CD4-positive, CD25-positive, alpha-beta regulatory T cell (primary cell): ENCODE measurements around the gene SLC22A6. TPM values are rescaled to one million over a fixed set of nuclear protein-coding genes. Genes with fewer than 3 reads are reported as not detected.

Experiments used
- ATAC-seq, 2 donors: fragments of 150-1000 bp; cut with Tn5 transposase; one replicate each; pipeline ENCODE4 v1.10.0; 2021; ENCODE audit warnings: low read depth in 2 of 2, moderate number of reproducible peaks in 2 of 2, moderate library complexity in 1 of 2
- DNase-seq, 3 donors: peaks; one replicate each; pipeline versions ENCODE4 v3.0.0 to v3.0.0-alpha.2; 2012 to 2022; ENCODE audit warnings: mixed read lengths in 1 of 3
- H3K27ac ChIP-seq: one replicate; pipeline ENCODE4 v1.7.0; 2013; ENCODE audit warnings: mild to moderate bottlenecking, low read length; ENCODE audit not compliant: insufficient read depth, poor library complexity, severe bottlenecking
- H3K27me3 ChIP-seq: one replicate; pipeline ENCODE4 v1.7.0; 2013; ENCODE audit warnings: low read length; ENCODE audit not compliant: control insufficient read depth, insufficient read depth
- H3K36me3 ChIP-seq: one replicate; pipeline ENCODE4 v1.7.0; 2013; ENCODE audit warnings: mild to moderate bottlenecking, low read length, moderate library complexity; ENCODE audit not compliant: control insufficient read depth, insufficient read depth
- H3K4me1 ChIP-seq: 2 replicates; pipeline ENCODE4 v1.7.0; 2013; ENCODE audit warnings: mild to moderate bottlenecking, low read length; ENCODE audit not compliant: insufficient read depth, control insufficient read depth, poor library complexity, severe bottlenecking
- H3K4me3 ChIP-seq: one replicate; pipeline ENCODE4 v1.7.0; 2013; ENCODE audit warnings: low read depth, mild to moderate bottlenecking, low read length, moderate library complexity
- H3K9me3 ChIP-seq, 2 experiments: 1 replicate in 1 of 2; 2 replicates in 1 of 2; pipeline ENCODE4 v1.7.0; 2013; ENCODE audit warnings: low read length in 2 of 2, mild to moderate bottlenecking in 1 of 2, moderate library complexity in 1 of 2; ENCODE audit not compliant: control insufficient read depth in 2 of 2
- H3K27ac Mint-ChIP-seq, 3 donors: one replicate each; pipeline ENCODE4 v1.8.0; 2020 to 2022; ENCODE audit warnings: mild to moderate bottlenecking in 3 of 3, mixed read lengths in 3 of 3, moderate library complexity in 2 of 3
- H3K27me3 Mint-ChIP-seq: one replicate; pipeline ENCODE4 v1.8.0; 2022; ENCODE audit warnings: mild to moderate bottlenecking, mixed read lengths
- H3K36me3 Mint-ChIP-seq: one replicate; pipeline ENCODE4 v1.8.0; 2020; ENCODE audit warnings: mixed read lengths
- H3K4me1 Mint-ChIP-seq, 4 donors: one replicate each; pipeline ENCODE4 v1.8.0; 2020 to 2022; ENCODE audit warnings: mixed read lengths in 4 of 4, mild to moderate bottlenecking in 1 of 4
- H3K4me3 Mint-ChIP-seq, 4 donors: one replicate each; pipeline ENCODE4 v1.8.0; 2020 to 2022; ENCODE audit warnings: mild to moderate bottlenecking in 4 of 4, mixed read lengths in 4 of 4, moderate library complexity in 3 of 4
- H3K9me3 Mint-ChIP-seq, 7 donors: one replicate each; pipeline ENCODE4 v1.8.0; 2020 to 2022; ENCODE audit warnings: mixed read lengths in 7 of 7, mild to moderate bottlenecking in 3 of 7, moderate library complexity in 2 of 7
- polyA plus RNA-seq, 4 donors: library from polyadenylated mRNA; unstranded; fragments of 300-500 nt; fragmentation: Illumina TruSeq; gene quantifications; one replicate each; pipeline ENCODE4 v1.2.3, GENCODE V29; 2021
- total RNA-seq: library from RNA; stranded (reverse); gene quantifications from one replicate; pipeline ENCODE4 v1.2.3, GENCODE V29; 2022

The SLC22A6 gene
- total and polyA plus RNA-seq, 5 donors from 2014 or later = not detected

DNA sequence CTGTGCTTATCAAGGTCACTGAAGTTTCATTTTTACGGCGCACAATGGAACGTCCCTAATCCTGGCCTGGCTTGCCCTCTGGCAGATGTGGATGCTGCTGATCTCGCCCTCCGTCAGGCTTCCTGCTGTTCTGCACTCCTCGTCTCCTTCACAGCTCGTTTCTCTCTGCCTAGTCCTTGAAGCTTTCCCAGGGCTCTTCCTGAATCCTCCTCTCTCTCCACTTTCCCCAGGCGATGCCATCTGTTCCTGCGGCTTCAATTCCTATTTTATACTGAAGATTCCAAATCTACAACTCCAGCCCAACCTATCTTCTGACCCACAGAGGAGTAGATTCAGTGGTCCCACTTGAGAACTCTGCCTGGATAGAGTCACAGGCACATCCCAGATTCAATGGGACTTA, 16.7 kb upstream of the SLC22A6 start:
- no peak for ATAC-seq
- Histone ChIP-seq H3K4me3 (no peak overlapping the region), H3K4me1 (no peaks in the 10 kb centered on the region), H3K27ac (no peak overlapping the region), H3K27me3 (no peaks in the 10 kb centered on the region), H3K9me3 (no peaks in the 10 kb centered on the region), H3K36me3 (no peaks in the 10 kb centered on the region)
- no peak overlapping the region for H3K27ac Mint-ChIP-seq
- no peak for DNase-seq
- H3K36me3 Mint-ChIP-seq = no peaks in the 10 kb centered on the region
- H3K27me3 Mint-ChIP-seq = no peaks in the 10 kb centered on the region
- peaks cover 0 to 5% (median 0%) of the 10 kb centered on the region in 7 donors for H3K9me3 Mint-ChIP-seq
- peaks cover 0 to 2% (median 0%) of the 10 kb centered on the region in 4 donors for H3K4me1 Mint-ChIP-seq
- H3K4me3 Mint-ChIP-seq = no peak overlapping the region

DNA sequence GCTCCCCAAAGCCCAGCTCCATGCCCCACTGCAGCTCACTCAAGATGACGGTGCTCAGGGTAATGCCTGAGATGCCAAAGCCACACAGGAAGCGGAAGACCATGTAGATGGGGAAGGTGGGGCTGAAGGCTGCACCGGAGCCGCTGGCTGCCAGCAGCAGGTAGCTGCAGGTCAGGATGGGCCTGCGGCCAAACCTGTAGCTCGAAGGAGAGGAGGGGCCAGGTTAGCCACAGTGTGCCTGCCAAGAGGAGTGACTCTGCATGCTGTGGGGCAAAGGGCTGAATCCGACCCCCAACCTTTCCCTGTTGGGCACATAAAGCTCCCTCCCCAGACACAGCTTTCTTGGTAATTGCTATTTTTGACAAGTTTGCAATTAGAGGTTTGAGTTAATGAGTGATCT, 14.9 kb upstream of the SLC22A6 start:
- Mint-ChIP-seq H3K9me3 (peaks cover 0 to 5% (median 0%) of the 10 kb centered on the region in 7 donors), H3K36me3 (no peaks in the 10 kb centered on the region), H3K4me1 (peaks cover 0 to 2% (median 0%) of the 10 kb centered on the region in 4 donors), H3K27ac (peak overlapping the region in 1 of 3 donors; percentile 67), H3K27me3 (no peaks in the 10 kb centered on the region), H3K4me3 (no peak overlapping the region)
- H3K27me3 ChIP-seq = no peaks in the 10 kb centered on the region
- H3K4me1 ChIP-seq = no peaks in the 10 kb centered on the region
- H3K9me3 ChIP-seq = no peaks in the 10 kb centered on the region
- DNase-seq = no peak
- ATAC-seq = no peak
- H3K36me3 ChIP-seq = no peaks in the 10 kb centered on the region
- H3K27ac ChIP-seq = no peak overlapping the region
- no peak overlapping the region for H3K4me3 ChIP-seq

DNA sequence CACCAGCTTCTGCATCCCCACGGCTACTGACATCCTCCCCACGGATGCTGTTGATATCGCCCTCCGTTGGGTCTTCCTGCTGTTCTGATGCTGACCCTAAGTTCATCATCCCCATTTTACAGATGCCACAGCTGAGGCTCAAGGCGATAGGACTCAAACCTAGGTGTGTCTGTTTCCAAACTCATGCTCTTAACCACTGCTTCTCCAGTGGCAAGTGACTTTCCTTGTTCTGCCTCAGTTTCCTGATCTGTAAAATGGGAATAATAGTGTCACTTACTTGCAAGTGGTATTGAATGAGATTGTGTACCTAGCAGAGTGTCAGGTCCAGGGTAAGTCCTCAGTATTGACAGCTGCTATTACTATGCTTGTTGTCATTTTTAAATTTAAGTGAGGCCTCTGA, 14.4 kb upstream of the SLC22A6 start:
- H3K9me3 ChIP-seq = no peaks in the 10 kb centered on the region
- ATAC-seq (no peak), DNase-seq (no peak)
- Mint-ChIP-seq H3K4me3 (no peak overlapping the region), H3K9me3 (peaks cover 0 to 3% (median 0%) of the 10 kb centered on the region in 7 donors), H3K27ac (no peak overlapping the region), H3K27me3 (no peaks in the 10 kb centered on the region), H3K36me3 (no peaks in the 10 kb centered on the region), H3K4me1 (peaks cover 0 to 2% (median 0%) of the 10 kb centered on the region in 4 donors)
- H3K36me3 ChIP-seq = no peaks in the 10 kb centered on the region
- no peaks in the 10 kb centered on the region for H3K4me1 ChIP-seq
- no peak overlapping the region for H3K4me3 ChIP-seq
- H3K27ac ChIP-seq = no peak overlapping the region
- H3K27me3 ChIP-seq = no peaks in the 10 kb centered on the region

- H3K4me1 ChIP-seq = no peaks in the 10 kb centered on the region
- DNase-seq (no peak), ATAC-seq (no peak)
- no peaks in the 10 kb centered on the region for H3K36me3 ChIP-seq
- H3K36me3 Mint-ChIP-seq = no peaks in the 10 kb centered on the region
- peaks cover 0 to 2% (median 0%) of the 10 kb centered on the region in 4 donors for H3K4me1 Mint-ChIP-seq
- no peaks in the 10 kb centered on the region for H3K27me3 ChIP-seq
- H3K4me3 ChIP-seq = no peak overlapping the region
- H3K27me3 Mint-ChIP-seq = peaks cover 6% of the 10 kb centered on the region
- peaks cover 0 to 2% (median 0%) of the 10 kb centered on the region in 7 donors for H3K9me3 Mint-ChIP-seq
- no peak overlapping the region for H3K27ac ChIP-seq
- H3K9me3 ChIP-seq = no peaks in the 10 kb centered on the region
- H3K27ac Mint-ChIP-seq = no peak overlapping the region
- H3K4me3 Mint-ChIP-seq = no peak overlapping the region
These were observed 11.5 kb upstream of the SLC22A6 start for GRCh38 chr11:62996271-62996670.

- Mint-ChIP-seq H3K4me3 (no peak overlapping the region), H3K27me3 (peaks cover 6% of the 10 kb centered on the region), H3K4me1 (no peaks in the 10 kb centered on the region), H3K9me3 (peaks cover 0 to 2% (median 0%) of the 10 kb centered on the region in 7 donors), H3K27ac (no peak overlapping the region), H3K36me3 (no peaks in the 10 kb centered on the region)
- Histone ChIP-seq H3K9me3 (no peaks in the 10 kb centered on the region), H3K36me3 (no peaks in the 10 kb centered on the region), H3K27me3 (peaks cover 2% of the 10 kb centered on the region), H3K4me1 (no peaks in the 10 kb centered on the region), H3K4me3 (no peak overlapping the region), H3K27ac (no peak overlapping the region)
- no peak for ATAC-seq
- no peak for DNase-seq
These were observed 10.0 kb upstream of the SLC22A6 start for GRCh38 chr11:62994775-62995174.

GRCh38 chr11:62988276-62988675, 3.5 kb upstream of the SLC22A6 start:
- H3K27ac ChIP-seq = no peak overlapping the region
- H3K4me1 Mint-ChIP-seq = no peaks in the 10 kb centered on the region
- no peaks in the 10 kb centered on the region for H3K36me3 Mint-ChIP-seq
- H3K9me3 Mint-ChIP-seq = no peaks in the 10 kb centered on the region
- H3K4me3 ChIP-seq = no peak overlapping the region
- H3K27ac Mint-ChIP-seq = no peak overlapping the region
- H3K27me3 Mint-ChIP-seq = peaks cover 6% of the 10 kb centered on the region
- DNase-seq (no peak), ATAC-seq (no peak)
- no peaks in the 10 kb centered on the region for H3K9me3 ChIP-seq
- peaks cover 2% of the 10 kb centered on the region for H3K27me3 ChIP-seq
- H3K4me3 Mint-ChIP-seq = no peak overlapping the region
- H3K36me3 ChIP-seq = no peaks in the 10 kb centered on the region
- no peaks in the 10 kb centered on the region for H3K4me1 ChIP-seq

DNA sequence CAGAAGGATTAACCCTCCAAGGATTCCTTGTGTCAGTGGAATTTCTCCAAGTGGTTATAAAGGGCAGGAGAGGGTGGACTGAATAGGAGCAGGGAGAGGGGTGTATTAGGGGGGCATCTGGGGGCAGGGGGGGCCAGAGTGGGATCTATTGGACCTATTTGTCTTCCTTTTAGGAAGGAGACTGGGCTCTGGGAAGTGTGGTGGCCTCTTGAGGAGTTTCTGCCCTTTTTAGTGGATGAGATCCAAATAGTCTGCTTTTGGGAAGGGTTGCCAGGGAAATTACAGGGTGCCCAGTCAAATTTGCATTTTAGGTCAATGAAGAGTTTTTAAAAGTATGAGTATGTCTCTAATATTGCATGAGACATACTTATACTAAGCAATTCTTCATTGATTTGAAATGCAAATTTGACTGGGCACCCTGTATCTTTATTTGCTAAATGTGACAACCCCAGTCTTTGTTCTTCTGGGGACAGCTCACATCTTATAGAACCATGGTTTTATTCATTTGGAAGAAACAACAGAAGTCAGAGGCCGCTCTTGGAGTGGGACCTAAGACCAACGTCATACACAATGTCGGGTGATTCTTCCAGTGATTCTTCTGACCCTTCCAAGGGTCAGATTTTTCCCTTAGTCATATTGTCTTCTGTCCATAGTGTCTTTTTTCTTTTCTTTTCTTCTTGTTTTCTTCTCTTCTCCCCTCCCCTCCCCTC, 429 bp upstream of the SLC22A6 start:
- Histone ChIP-seq H3K36me3 (no peaks in the 10 kb centered on the region), H3K4me1 (no peaks in the 10 kb centered on the region), H3K9me3 (no peaks in the 10 kb centered on the region), H3K27me3 (peaks cover 2% of the 10 kb centered on the region), H3K4me3 (no peak overlapping the region), H3K27ac (no peak overlapping the region)
- Mint-ChIP-seq H3K27ac (no peak overlapping the region), H3K4me1 (no peaks in the 10 kb centered on the region), H3K4me3 (no peak overlapping the region), H3K36me3 (no peaks in the 10 kb centered on the region), H3K9me3 (peaks cover 0 to 1% (median 0%) of the 10 kb centered on the region in 7 donors), H3K27me3 (no peaks in the 10 kb centered on the region)
- DNase-seq = no peak
- no peak for ATAC-seq
